Activated CD4-positive, alpha-beta T cell treated with anti-CD3 and anti-CD28 coated beads, Interleukin-2, Interleukin-4, amounts not matched to agents 100 ng/mL and 50 ng/mL, durations not matched to agents 16 hours and 8 hours (primary cell): ENCODE results near the gene PTGS2.
"Not testable (repeated sequence)": the region's sequence is repeated elsewhere in the genome, so short reads cannot be mapped to it uniquely, and the experiment has no call there.

ENCODE experiments used
- DNase-seq: peaks from one replicate; pipeline ENCODE4 v3.0.0-alpha.2; 2020; ENCODE audit warnings: low spot score

PTGS2 gene

GRCh38 chr1:186670297-186671135 lies 9.7 kb downstream of the PTGS2 start:
- no peak for DNase-seq

- not testable (repeated sequence) for DNase-seq
Observed at GRCh38 chr1:186669784-186670183, 10.4 kb downstream of the PTGS2 start.

GRCh38 chr1:186664217-186664616 lies 16.0 kb downstream of the PTGS2 start:
- DNase-seq: not testable (repeated sequence)

- DNase-seq: no peak
Observed at GRCh38 chr1:186662752-186663151, 17.5 kb downstream of the PTGS2 start.

GRCh38 chr1:186659890-186660341 lies 20.3 kb downstream of the PTGS2 start:
- no peak for DNase-seq

- DNase-seq: no peak
Observed at GRCh38 chr1:186658999-186659398, 21.2 kb downstream of the PTGS2 start.

- DNase-seq: no peak
Observed at GRCh38 chr1:186657481-186657880, 22.7 kb downstream of the PTGS2 start.

- DNase-seq: no peak
Observed at GRCh38 chr1:186655876-186656275, 24.3 kb downstream of the PTGS2 start.

GRCh38 chr1:186654741-186655140 lies 25.5 kb downstream of the PTGS2 start:
- DNase-seq: no peak

- DNase-seq: no peak
Observed at GRCh38 chr1:186653312-186653711, 26.9 kb downstream of the PTGS2 start.

GRCh38 chr1:186648613-186649012 lies 31.6 kb downstream of the PTGS2 start:
- DNase-seq: no peak

- not testable (repeated sequence) for DNase-seq
Observed at GRCh38 chr1:186647985-186648384, 32.2 kb downstream of the PTGS2 start.

GRCh38 chr1:186643614-186644013 lies 36.6 kb downstream of the PTGS2 start:
- DNase-seq: no peak

- not testable (repeated sequence) for DNase-seq
Observed at GRCh38 chr1:186637567-186637966, 42.7 kb downstream of the PTGS2 start.

- no peak for DNase-seq
Observed at GRCh38 chr1:186636786-186637185, 43.4 kb downstream of the PTGS2 start.

GRCh38 chr1:186634511-186634910 lies 45.7 kb downstream of the PTGS2 start:
- DNase-seq: no peak

- DNase-seq: no peak
Observed at GRCh38 chr1:186633116-186633515, 47.1 kb downstream of the PTGS2 start.

GRCh38 chr1:186629341-186629740 lies 50.9 kb downstream of the PTGS2 start:
- DNase-seq: no peak

- peak; percentile 25 for DNase-seq
Observed at GRCh38 chr1:186628910-186629309, 51.3 kb downstream of the PTGS2 start.

GRCh38 chr1:186627019-186627418 lies 53.2 kb downstream of the PTGS2 start:
- DNase-seq: no peak

- DNase-seq: no peak
Observed at GRCh38 chr1:186626356-186626932, 53.8 kb downstream of the PTGS2 start.

GRCh38 chr1:186623551-186623950 lies 56.7 kb downstream of the PTGS2 start:
- DNase-seq: no peak
